ENCODE results near the gene EFNA5. TPM values are rescaled to one million over a fixed set of nuclear protein-coding genes. Genes with fewer than 3 reads are reported as not detected.

The EFNA5 gene
- total and polyA plus RNA-seq, 10 of the 15 experiments (the other 5 are each of a cell fraction or from before 2014, with no cell fraction given) = 0.19 to 12.6 (median 3.9) TPM

- no peak for TF ChIP-seq BCLAF1 (IDR thresholded peaks at IDR 0.05)
- no peak for TF ChIP-seq POLR2AphosphoS5 (IDR thresholded peaks at IDR 0.05; ENCODE audit: low read length)
- no peak for TF ChIP-seq PBX3 (IDR thresholded peaks at IDR 0.05; ENCODE audit: insufficient replicate concordance, low read depth, low read length)
- peak; percentile 39; the same call in 1 of the 2 replicates for TF ChIP-seq ZNF687 (IDR thresholded peaks at IDR 0.05)
- 0 out of 2 replicates have a peak, but pooled peaks have one; percentile 23 for TF ChIP-seq NR2C1 (IDR thresholded peaks at IDR 0.05)
- no peak for TF ChIP-seq E2F4 (IDR thresholded peaks at IDR 0.05; ENCODE audit: low read depth, low read length)
- no peak for TF ChIP-seq MYB (IDR thresholded peaks at IDR 0.05; ENCODE audit: borderline replicate concordance, low read depth, low read length)
- TF ChIP-seq TARDBP (IDR thresholded peaks at IDR 0.05; ENCODE audit: borderline replicate concordance) = no peak
- TF ChIP-seq LARP7 (IDR thresholded peaks at IDR 0.05) = no peak
- TF ChIP-seq MEF2A (IDR thresholded peaks at IDR 0.05; ENCODE audit: insufficient read depth, low read depth, low read length) = no peak
- TF ChIP-seq, protein P1, sequence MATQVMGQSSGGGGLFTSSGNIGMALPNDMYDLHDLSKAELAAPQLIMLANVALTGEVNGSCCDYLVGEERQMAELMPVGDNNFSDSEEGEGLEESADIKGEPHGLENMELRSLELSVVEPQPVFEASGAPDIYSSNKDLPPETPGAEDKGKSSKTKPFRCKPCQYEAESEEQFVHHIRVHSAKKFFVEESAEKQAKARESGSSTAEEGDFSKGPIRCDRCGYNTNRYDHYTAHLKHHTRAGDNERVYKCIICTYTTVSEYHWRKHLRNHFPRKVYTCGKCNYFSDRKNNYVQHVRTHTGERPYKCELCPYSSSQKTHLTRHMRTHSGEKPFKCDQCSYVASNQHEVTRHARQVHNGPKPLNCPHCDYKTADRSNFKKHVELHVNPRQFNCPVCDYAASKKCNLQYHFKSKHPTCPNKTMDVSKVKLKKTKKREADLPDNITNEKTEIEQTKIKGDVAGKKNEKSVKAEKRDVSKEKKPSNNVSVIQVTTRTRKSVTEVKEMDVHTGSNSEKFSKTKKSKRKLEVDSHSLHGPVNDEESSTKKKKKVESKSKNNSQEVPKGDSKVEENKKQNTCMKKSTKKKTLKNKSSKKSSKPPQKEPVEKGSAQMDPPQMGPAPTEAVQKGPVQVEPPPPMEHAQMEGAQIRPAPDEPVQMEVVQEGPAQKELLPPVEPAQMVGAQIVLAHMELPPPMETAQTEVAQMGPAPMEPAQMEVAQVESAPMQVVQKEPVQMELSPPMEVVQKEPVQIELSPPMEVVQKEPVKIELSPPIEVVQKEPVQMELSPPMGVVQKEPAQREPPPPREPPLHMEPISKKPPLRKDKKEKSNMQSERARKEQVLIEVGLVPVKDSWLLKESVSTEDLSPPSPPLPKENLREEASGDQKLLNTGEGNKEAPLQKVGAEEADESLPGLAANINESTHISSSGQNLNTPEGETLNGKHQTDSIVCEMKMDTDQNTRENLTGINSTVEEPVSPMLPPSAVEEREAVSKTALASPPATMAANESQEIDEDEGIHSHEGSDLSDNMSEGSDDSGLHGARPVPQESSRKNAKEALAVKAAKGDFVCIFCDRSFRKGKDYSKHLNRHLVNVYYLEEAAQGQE (IDR thresholded peaks at IDR 0.05; ENCODE audit: low read depth, low read length) = no peak
- no peak for TF ChIP-seq CREM (IDR thresholded peaks at IDR 0.05; ENCODE audit: low read depth)
- peak in 1 of 2 experiments; percentile 46; a peak in 1 of 3 replicates for TF ChIP-seq EGR1 (IDR thresholded peaks at IDR 0.05; ENCODE audit: borderline replicate concordance in 1 of 2, low read depth in 2 of 2, low read length in 2 of 2)
- no peak for TF ChIP-seq HCFC1 (IDR thresholded peaks at IDR 0.05; ENCODE audit: low read length)
Measured at GRCh38 chr5:107672211-107673038, 1.7 kb upstream of the EFNA5 start (continued).
